HCT116 (cell line): ENCODE data around the gene SV2A.

Experiments
- CTCF ChIP-seq, 3 experiments: fragments of 200-600 bp in 1 of 3; sonication (generic) in 1 of 3; IDR thresholded peaks in 2 of 3; conservative IDR thresholded peaks in 1 of 3; 2 replicates each; pipeline ENCODE4 v1.5.1; 2012 to 2017; ENCODE audit warnings: low read depth in 2 of 3, low read length in 2 of 3, antibody characterized with exemption in 1 of 3, borderline replicate concordance in 1 of 3, control low read depth in 1 of 3, mild to moderate bottlenecking in 1 of 3, mixed read lengths in 1 of 3, mixed run types in 1 of 3, moderate library complexity in 1 of 3; ENCODE audit not compliant: insufficient read depth in 1 of 3
- ELF1 ChIP-seq: IDR thresholded peaks from 2 replicates; pipeline ENCODE4 v1.6.1; 2012; ENCODE audit warnings: low read depth, borderline replicate concordance
- POLR2AphosphoS5 ChIP-seq: IDR thresholded peaks from 2 replicates; pipeline ENCODE4 v1.6.1; 2011; ENCODE audit warnings: mild to moderate bottlenecking, low read depth, low read length, moderate library complexity
- SP1 ChIP-seq: IDR thresholded peaks from 2 replicates; pipeline ENCODE4 v1.6.1; 2012; ENCODE audit warnings: low read depth

DNA sequence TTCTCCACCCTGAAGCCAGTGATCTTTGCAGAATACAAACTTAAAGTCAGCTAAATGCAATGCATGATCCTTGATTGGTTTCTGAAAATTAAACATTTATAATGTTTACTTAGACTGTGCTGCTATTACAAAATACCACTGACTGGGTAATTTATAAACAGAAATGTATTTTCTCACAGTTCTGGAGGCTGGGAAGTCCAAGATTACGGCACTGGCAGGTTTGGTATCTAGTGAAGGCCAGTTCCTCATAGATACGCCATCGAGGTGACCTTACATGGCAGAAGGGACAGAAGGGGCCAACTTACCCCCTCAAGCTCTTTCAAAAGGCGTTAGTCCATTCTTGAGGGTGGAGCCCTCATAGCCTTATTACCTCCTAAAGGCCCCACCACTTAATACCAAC is 21.1 kb downstream of the SV2A start:
- no peak for TF ChIP-seq CTCF (IDR thresholded peaks at IDR 0.05 in 2 of 3, conservative IDR thresholded peaks at IDR 0.05 in 1 of 3; ENCODE audit: borderline replicate concordance in 1 of 3, insufficient read depth in 1 of 3, low read depth in 2 of 3, low read length in 2 of 3)
- no peak for TF ChIP-seq POLR2AphosphoS5
- TF ChIP-seq ELF1 = no peak
- TF ChIP-seq SP1 = no peak
